ENCODE measurements around the gene PDZK1IP1. TPM values are rescaled to one million over a fixed set of nuclear protein-coding genes. Genes with fewer than 3 reads are reported as not detected.

The PDZK1IP1 gene
- total and polyA plus RNA-seq, 2 of the 13 experiments (the other 11 are each of a cell fraction or from before 2014, with no cell fraction given), result 0.24 to 1.6 TPM

GRCh38 chr1:47194311-47194710, 4.5 kb upstream of the PDZK1IP1 start:
- in situ Hi-C loops (cut with HindIII; ENCODE audit: extremely low pct_ligation_motif_present, low pct_unique_long_range_greater_than_20kb) (loop anchor here (5.0 to 25.0 kb wide), 2 partner anchors 68 to 518 kb away; no protein-coding TSS in a partner anchor), intact Hi-C loops (cut with micrococcal nuclease; ENCODE audit: unreplicated experiment) (loop anchor here (5.0 kb wide), 1 partner anchor 228 kb away; no protein-coding TSS in a partner anchor)
- peaks cover 2 to 6% of the 10 kb centered on the region in 2 experiments; a peak in 2 of 5 replicates for H3K27me3 ChIP-seq (ENCODE audit: control insufficient read depth in 1 of 2, insufficient read depth in 2 of 2, low read length in 2 of 2)
- H3K27ac ChIP-seq (ENCODE audit: extremely low read length, insufficient read depth, low read length), result no peak overlapping the region
- no TSS peak for BruUV-seq (replicated peaks)
- no peaks in the 10 kb centered on the region for H4K20me1 ChIP-seq (ENCODE audit: insufficient read depth, low read length)
- no peak for DNase-seq (ENCODE audit: low spot score)
- no peak overlapping the region for H3K4me3 ChIP-seq (replicated peaks in 1 of 3; ENCODE audit: insufficient read depth in 1 of 3, low read depth in 2 of 3, low read length in 3 of 3)
- H3K4me2 ChIP-seq (ENCODE audit: low read depth, low read length), result no peak overlapping the region
- H3K9ac ChIP-seq (ENCODE audit: insufficient read depth, low read depth, low read length), result no peak overlapping the region
- no peaks in the 10 kb centered on the region for H3K36me3 ChIP-seq (replicated peaks in 1 of 2; ENCODE audit: control insufficient read depth in 1 of 2, insufficient read depth in 2 of 2, low read length in 2 of 2)
- no peaks in the 10 kb centered on the region for H3K79me2 ChIP-seq (ENCODE audit: insufficient read depth, low read length)
- CTCF ChIA-PET (ENCODE audit: low intra/inter-chr PET ratio, low total read pairs), result interaction anchor here (3.9 kb wide), 1 partner anchor 69 kb away, joined by 28 read pairs; no protein-coding TSS in a partner anchor
- no peaks in the 10 kb centered on the region for H3K9me3 ChIP-seq (ENCODE audit: low read length)
- H3K4me1 ChIP-seq (ENCODE audit: insufficient read depth, low read length), result peaks cover 58% of the 10 kb centered on the region
- no peak for ATAC-seq
- POLR2A ChIA-PET, result interaction anchor here (8.3 kb wide), 1 partner anchor 13 kb away, joined by 168 read pairs; no protein-coding TSS in a partner anchor
- H2AFZ ChIP-seq (ENCODE audit: low read length), result no peak overlapping the region
- no peak for FAIRE-seq
- TF ChIP-seq ZFP82 (CRISPR knock-in tag; IDR thresholded peaks at IDR 0.05; ENCODE audit: borderline replicate concordance), result no peak
- TF ChIP-seq, protein P1, sequence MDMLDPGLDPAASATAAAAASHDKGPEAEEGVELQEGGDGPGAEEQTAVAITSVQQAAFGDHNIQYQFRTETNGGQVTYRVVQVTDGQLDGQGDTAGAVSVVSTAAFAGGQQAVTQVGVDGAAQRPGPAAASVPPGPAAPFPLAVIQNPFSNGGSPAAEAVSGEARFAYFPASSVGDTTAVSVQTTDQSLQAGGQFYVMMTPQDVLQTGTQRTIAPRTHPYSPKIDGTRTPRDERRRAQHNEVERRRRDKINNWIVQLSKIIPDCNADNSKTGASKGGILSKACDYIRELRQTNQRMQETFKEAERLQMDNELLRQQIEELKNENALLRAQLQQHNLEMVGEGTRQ (IDR thresholded peaks at IDR 0.05; ENCODE audit: low read depth, low read length), result no peak
- TF ChIP-seq, protein P1 (CRISPR knock-in tag; IDR thresholded peaks at IDR 0.05; ENCODE audit: borderline replicate concordance), result no peak
- no peak for TF ChIP-seq PHF8 (CRISPR knock-in tag; IDR thresholded peaks at IDR 0.05)
- no peak for TF ChIP-seq MTF1 (CRISPR knock-in tag; IDR thresholded peaks at IDR 0.05)
- no peak for TF ChIP-seq RELA (CRISPR knock-in tag; IDR thresholded peaks at IDR 0.05)
- no peak for TF ChIP-seq MED1 (CRISPR knock-in tag; IDR thresholded peaks at IDR 0.05)
- no peak for TF ChIP-seq ZBTB46 (CRISPR knock-in tag; IDR thresholded peaks at IDR 0.05; ENCODE audit: borderline replicate concordance)
- TF ChIP-seq NCOA5 (CRISPR knock-in tag; IDR thresholded peaks at IDR 0.05), result no peak
- no peak for TF ChIP-seq ZFY (CRISPR knock-in tag; IDR thresholded peaks at IDR 0.05)
- TF ChIP-seq CEBPZ (IDR thresholded peaks at IDR 0.05; ENCODE audit: low read length), result no peak
- TF ChIP-seq, protein P2, sequence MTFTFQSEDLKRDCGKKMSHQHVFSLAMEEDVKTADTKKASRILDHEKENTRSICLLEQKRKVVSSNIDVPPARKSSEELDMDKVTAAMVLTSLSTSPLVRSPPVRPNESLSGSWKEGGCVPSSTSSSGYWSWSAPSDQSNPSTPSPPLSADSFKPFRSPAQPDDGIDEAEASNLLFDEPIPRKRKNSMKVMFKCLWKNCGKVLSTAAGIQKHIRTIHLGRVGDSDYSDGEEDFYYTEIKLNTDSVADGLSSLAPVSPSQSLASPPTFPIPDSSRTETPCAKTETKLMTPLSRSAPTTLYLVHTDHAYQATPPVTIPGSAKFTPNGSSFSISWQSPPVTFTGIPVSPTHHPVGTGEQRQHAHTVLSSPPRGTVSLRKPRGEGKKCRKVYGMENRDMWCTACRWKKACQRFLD (CRISPR knock-in tag; IDR thresholded peaks at IDR 0.05; ENCODE audit: borderline replicate concordance), result no peak
- TF ChIP-seq, protein P3, sequence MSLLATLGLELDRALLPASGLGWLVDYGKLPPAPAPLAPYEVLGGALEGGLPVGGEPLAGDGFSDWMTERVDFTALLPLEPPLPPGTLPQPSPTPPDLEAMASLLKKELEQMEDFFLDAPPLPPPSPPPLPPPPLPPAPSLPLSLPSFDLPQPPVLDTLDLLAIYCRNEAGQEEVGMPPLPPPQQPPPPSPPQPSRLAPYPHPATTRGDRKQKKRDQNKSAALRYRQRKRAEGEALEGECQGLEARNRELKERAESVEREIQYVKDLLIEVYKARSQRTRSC (CRISPR knock-in tag; IDR thresholded peaks at IDR 0.05; ENCODE audit: low read depth), result no peak
- TF ChIP-seq ZSCAN12 (CRISPR knock-in tag; IDR thresholded peaks at IDR 0.05), result no peak
- no peak for TF ChIP-seq SMAD3 (CRISPR knock-in tag; IDR thresholded peaks at IDR 0.05)
- TF ChIP-seq SOX5 (CRISPR knock-in tag; IDR thresholded peaks at IDR 0.05; ENCODE audit: borderline replicate concordance), result no peak

All from HepG2 (cell line).